GM21737 (cell line): ENCODE measurements around the gene CC2D1A.

ENCODE experiments used
- ATAC-seq: cut with Tn5 transposase; IDR thresholded peaks from one replicate; pipeline ENCODE4 v1.9.1; 2021; ENCODE audit warnings: mild to moderate bottlenecking, moderate library complexity; ENCODE audit not compliant: unreplicated experiment

The CC2D1A gene

GRCh38 chr19:13876834-13877233 lies 29.2 kb upstream of the CC2D1A start, which contains the start of gene NANOS3:
Gene NANOS3, plus strand, starts transcription at chr19:13877134. Its CDS starts 115 bp downstream, at chr19:13877249.
- ATAC-seq: no peak

GRCh38 chr19:13877303-13877702 lies 28.7 kb upstream of the CC2D1A start:
- ATAC-seq: no peak

GRCh38 chr19:13880059-13881043 lies 25.6 kb upstream of the CC2D1A start:
- ATAC-seq: peak; percentile 81

- no peak for ATAC-seq
Observed at GRCh38 chr19:13881251-13881691, 24.7 kb upstream of the CC2D1A start.

GRCh38 chr19:13881692-13882418 lies 24.1 kb upstream of the CC2D1A start:
- ATAC-seq: no peak

GRCh38 chr19:13882419-13882795 lies 23.6 kb upstream of the CC2D1A start:
- ATAC-seq: no peak

- no peak for ATAC-seq
Observed at GRCh38 chr19:13882836-13883235, 23.2 kb upstream of the CC2D1A start.

GRCh38 chr19:13883516-13884064 lies 22.4 kb upstream of the CC2D1A start:
- no peak for ATAC-seq

- ATAC-seq: no peak
Observed at GRCh38 chr19:13884726-13885591, 21.0 kb upstream of the CC2D1A start.

GRCh38 chr19:13885826-13886365 lies 20.1 kb upstream of the CC2D1A start:
- ATAC-seq: no peak

- no peak for ATAC-seq
Observed at GRCh38 chr19:13887018-13887436, 19.0 kb upstream of the CC2D1A start.

- no peak for ATAC-seq
Observed at GRCh38 chr19:13887517-13887916, 18.5 kb upstream of the CC2D1A start.

GRCh38 chr19:13888281-13888680 lies 17.7 kb upstream of the CC2D1A start:
- ATAC-seq: no peak

GRCh38 chr19:13890136-13890535 lies 15.9 kb upstream of the CC2D1A start:
- no peak for ATAC-seq

- no peak for ATAC-seq
Observed at GRCh38 chr19:13892870-13893269, 13.1 kb upstream of the CC2D1A start.

- ATAC-seq: no peak
Observed at GRCh38 chr19:13894552-13894951, 11.4 kb upstream of the CC2D1A start.

- no peak for ATAC-seq
Observed at GRCh38 chr19:13896227-13896626, 9.8 kb upstream of the CC2D1A start.

GRCh38 chr19:13899393-13899792 lies 6.6 kb upstream of the CC2D1A start:
- no peak for ATAC-seq

GRCh38 chr19:13899912-13900584 lies 6.0 kb upstream of the CC2D1A start:
- no peak for ATAC-seq
